ENCODE results near the gene PLXNA4. TPM values are rescaled to one million over a fixed set of nuclear protein-coding genes. Genes with fewer than 3 reads are reported as not detected.
A peak's percentile ranks its signal among the peaks of the same experiment; 100 is the strongest.

PLXNA4 gene
- total and polyA plus RNA-seq, 2 experiments from 2014 or later, result 7.3 to 33.3 TPM

GRCh38 chr7:132077971-132078685, 498.1 kb downstream of the PLXNA4 start:
- H3K4me3 ChIP-seq, result no peak overlapping the region
- no peaks in the 10 kb centered on the region for H3K36me3 ChIP-seq
- H3K27ac ChIP-seq, result no peak overlapping the region
- H3K9me3 ChIP-seq (ENCODE audit: low read depth), result no peaks in the 10 kb centered on the region
- DNase-seq (ENCODE audit: low read depth in 1 of 2, low spot score in 1 of 2), result peak in 1 of 2 donors; percentile 84
- H3K27me3 ChIP-seq, result no peaks in the 10 kb centered on the region
- TF ChIP-seq, protein P1, sequence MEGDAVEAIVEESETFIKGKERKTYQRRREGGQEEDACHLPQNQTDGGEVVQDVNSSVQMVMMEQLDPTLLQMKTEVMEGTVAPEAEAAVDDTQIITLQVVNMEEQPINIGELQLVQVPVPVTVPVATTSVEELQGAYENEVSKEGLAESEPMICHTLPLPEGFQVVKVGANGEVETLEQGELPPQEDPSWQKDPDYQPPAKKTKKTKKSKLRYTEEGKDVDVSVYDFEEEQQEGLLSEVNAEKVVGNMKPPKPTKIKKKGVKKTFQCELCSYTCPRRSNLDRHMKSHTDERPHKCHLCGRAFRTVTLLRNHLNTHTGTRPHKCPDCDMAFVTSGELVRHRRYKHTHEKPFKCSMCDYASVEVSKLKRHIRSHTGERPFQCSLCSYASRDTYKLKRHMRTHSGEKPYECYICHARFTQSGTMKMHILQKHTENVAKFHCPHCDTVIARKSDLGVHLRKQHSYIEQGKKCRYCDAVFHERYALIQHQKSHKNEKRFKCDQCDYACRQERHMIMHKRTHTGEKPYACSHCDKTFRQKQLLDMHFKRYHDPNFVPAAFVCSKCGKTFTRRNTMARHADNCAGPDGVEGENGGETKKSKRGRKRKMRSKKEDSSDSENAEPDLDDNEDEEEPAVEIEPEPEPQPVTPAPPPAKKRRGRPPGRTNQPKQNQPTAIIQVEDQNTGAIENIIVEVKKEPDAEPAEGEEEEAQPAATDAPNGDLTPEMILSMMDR (IDR thresholded peaks at IDR 0.05; ENCODE audit: low read depth, low read length), result no peak
- H3K4me1 ChIP-seq (ENCODE audit: low read depth), result no peaks in the 10 kb centered on the region

DNA sequence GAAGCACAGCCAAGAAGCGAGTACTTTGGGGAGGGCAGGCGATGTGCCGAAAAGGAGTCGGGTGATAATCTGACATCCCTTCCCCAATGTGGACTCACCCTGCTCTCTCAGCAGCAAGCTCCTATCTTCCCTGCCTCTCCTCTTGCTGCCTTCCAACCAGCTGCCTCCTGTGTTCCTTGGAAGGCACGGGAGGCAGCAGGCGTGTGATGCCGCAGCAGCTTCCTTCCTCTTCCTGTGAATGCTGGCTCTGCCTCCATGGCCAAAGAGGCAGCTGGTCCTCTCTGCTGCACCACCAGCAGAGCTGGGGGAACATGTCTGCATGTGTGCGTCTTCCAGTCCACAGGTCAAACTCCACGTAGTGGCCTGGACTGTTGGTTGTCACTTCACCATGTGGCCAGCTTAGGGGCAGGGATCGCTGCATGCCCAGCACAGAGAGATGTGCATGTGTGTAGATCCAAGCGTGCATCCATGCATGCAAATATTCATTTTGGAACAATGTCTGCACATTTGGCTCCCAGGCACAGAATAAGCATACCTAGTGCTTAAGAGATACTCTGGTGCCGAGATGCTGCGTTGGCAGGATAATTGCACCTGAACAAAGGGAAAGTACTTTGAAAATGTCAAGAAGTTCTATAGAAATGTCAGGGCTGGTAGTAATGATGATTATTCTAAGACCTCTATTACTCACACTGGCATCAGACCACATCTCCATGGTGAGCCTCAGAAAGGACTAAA, 499.8 kb downstream of the PLXNA4 start:
- peak in 1 of 2 donors; percentile 12 for DNase-seq (ENCODE audit: low read depth in 1 of 2, low spot score in 1 of 2)
- H3K27ac ChIP-seq, result no peak overlapping the region
- no peaks in the 10 kb centered on the region for H3K4me1 ChIP-seq (ENCODE audit: low read depth)
- no peak overlapping the region for H3K4me3 ChIP-seq
- TF ChIP-seq, protein P1 (IDR thresholded peaks at IDR 0.05; ENCODE audit: low read depth, low read length), result no peak
- H3K9me3 ChIP-seq (ENCODE audit: low read depth), result no peaks in the 10 kb centered on the region
- no peaks in the 10 kb centered on the region for H3K27me3 ChIP-seq
- H3K36me3 ChIP-seq, result no peaks in the 10 kb centered on the region

- Histone ChIP-seq H3K36me3 (no peaks in the 10 kb centered on the region), H3K27me3 (no peaks in the 10 kb centered on the region), H3K9me3 (ENCODE audit: low read depth) (no peaks in the 10 kb centered on the region), H3K4me1 (ENCODE audit: low read depth) (no peaks in the 10 kb centered on the region), H3K27ac (no peak overlapping the region), H3K4me3 (no peak overlapping the region)
- DNase-seq (ENCODE audit: low read depth in 1 of 2, low spot score in 1 of 2), result no peak
- TF ChIP-seq, protein P1 (IDR thresholded peaks at IDR 0.05; ENCODE audit: low read depth, low read length), result no peak
Measured at GRCh38 chr7:132075515-132075914, 500.8 kb downstream of the PLXNA4 start.

GRCh38 chr7:132073920-132074589, 502.2 kb downstream of the PLXNA4 start:
- no peak overlapping the region for H3K4me3 ChIP-seq
- DNase-seq (ENCODE audit: low read depth in 1 of 2, low spot score in 1 of 2), result no peak
- no peaks in the 10 kb centered on the region for H3K9me3 ChIP-seq (ENCODE audit: low read depth)
- no peaks in the 10 kb centered on the region for H3K27me3 ChIP-seq
- H3K27ac ChIP-seq, result no peak overlapping the region
- no peaks in the 10 kb centered on the region for H3K36me3 ChIP-seq
- no peaks in the 10 kb centered on the region for H3K4me1 ChIP-seq (ENCODE audit: low read depth)
- TF ChIP-seq, protein P1 (IDR thresholded peaks at IDR 0.05; ENCODE audit: low read depth, low read length), result no peak
